NCI-H1048 (cell line): ENCODE results near the gene PHF21A.
"Not testable (repeated sequence)": the region's sequence is repeated elsewhere in the genome, so short reads cannot be mapped to it uniquely, and the experiment has no call there.

Source experiments
- DNase-seq: peaks from one replicate; lab custom pipeline; 2025; lab: John Stamatoyannopoulos, UW

PHF21A gene

DNA sequence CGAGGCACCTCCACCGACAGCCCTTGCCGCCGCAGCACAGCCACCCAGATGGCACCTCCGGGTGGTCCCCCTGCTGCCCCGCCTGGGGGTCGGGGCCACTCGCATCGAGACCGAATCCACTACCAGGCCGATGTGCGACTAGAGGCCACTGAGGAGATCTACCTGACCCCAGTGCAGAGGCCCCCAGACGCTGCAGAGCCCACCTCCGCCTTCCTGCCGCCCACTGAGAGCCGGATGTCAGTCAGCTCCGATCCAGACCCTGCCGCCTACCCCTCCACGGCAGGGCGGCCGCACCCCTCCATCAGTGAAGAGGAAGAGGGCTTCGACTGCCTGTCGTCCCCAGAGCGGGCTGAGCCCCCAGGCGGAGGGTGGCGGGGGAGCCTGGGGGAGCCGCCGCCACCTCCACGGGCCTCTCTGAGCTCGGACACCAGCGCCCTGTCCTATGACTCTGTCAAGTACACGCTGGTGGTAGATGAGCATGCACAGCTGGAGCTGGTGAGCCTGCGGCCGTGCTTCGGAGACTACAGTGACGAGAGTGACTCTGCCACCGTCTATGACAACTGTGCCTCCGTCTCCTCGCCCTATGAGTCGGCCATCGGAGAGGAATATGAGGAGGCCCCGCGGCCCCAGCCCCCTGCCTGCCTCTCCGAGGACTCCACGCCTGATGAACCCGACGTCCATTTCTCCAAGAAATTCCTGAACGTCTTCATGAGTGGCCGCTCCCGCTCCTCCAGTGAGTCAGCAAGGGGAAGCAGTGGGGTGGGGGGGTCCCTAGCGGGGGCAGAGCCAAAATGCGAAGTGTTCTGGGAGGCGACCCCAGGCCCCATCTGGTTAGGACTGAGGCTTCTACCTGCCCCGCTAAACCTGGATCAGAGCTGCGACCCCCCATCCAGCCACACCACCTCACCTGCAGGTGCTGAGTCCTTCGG lies 218.5 kb downstream of the PHF21A start:
- DNase-seq: no peak

DNA sequence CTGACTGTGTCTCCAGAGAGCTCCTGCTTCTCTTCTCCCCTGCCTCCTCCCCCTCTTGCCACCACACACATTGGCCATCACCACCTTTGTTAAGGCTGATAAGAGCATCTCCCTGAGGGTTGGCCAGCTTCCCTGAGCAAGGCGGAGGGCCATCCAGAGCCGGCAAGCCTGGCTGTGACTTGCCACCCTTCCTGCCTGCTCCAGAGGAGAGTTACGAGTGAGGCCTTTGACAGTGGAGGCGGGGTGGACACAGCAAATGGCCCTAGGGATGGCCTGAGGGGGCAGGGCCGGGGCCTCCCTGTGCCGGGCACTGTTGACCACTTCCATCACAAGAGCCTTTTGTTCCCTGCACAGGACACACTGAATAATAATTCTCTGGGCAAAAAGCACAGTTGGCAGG lies 219.6 kb downstream of the PHF21A start:
- DNase-seq: no peak

DNA sequence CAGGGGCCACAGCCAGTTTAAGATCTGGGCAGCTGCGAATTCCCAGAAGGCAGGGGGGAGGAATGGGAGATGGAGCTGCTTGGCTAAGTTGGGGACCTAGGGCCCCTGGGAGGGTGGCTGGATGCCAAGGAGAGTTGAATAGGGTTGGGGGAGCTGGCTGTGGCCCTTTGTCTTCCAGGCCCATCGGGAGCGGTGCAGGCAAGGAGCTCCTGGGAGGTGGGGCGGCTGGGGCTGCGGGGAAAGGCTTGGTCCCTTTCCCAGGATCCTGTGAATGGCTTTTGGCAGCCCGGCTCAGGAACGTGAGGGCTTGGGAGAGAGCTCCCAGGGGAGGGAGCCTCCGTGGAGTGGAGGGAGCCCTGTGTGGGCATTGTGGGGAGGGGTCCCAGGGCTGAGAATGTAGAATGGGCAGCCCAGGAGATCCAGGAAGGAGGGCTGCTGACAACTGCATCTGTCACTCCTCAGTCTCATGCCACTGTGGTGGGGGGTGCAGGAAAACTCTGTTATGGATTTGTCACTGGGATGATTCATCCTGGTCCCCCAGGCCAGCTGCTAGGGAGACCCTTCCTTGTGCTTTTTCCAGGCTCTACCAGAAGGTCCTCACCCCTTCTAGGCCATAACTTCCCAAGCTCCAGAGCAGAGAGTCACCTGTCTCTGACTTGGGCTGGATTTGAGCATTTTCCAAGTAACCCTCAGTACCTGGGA lies 220.2 kb downstream of the PHF21A start:
- no peak for DNase-seq

DNA sequence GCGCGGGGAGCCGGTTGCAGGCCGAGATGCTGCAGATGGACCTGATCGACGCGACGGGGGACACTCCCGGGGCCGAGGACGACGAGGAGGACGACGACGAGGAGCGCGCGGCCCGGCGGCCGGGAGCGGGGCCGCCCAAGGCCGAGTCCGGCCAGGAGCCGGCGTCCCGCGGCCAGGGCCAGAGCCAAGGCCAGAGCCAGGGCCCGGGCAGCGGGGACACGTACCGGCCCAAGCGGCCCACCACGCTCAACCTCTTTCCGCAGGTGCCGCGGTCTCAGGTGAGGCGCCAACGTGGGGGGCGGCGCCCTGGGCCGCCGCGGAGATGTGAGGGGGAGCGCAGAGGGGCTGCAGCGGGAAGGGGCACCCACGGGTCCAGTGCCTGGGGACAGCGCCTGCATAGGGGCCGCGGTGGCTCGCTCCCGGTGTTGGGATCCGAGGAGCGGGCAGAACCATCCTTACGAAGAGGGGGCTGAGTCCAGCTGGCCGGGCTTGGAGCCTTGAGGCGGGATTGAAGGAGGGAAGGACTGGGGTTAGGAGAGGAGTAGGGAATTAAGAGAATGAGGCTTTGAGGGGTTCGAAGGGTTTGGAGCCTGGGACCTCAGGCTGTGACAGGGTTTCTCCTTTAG lies 221.0 kb downstream of the PHF21A start:
- not testable (repeated sequence) for DNase-seq

DNA sequence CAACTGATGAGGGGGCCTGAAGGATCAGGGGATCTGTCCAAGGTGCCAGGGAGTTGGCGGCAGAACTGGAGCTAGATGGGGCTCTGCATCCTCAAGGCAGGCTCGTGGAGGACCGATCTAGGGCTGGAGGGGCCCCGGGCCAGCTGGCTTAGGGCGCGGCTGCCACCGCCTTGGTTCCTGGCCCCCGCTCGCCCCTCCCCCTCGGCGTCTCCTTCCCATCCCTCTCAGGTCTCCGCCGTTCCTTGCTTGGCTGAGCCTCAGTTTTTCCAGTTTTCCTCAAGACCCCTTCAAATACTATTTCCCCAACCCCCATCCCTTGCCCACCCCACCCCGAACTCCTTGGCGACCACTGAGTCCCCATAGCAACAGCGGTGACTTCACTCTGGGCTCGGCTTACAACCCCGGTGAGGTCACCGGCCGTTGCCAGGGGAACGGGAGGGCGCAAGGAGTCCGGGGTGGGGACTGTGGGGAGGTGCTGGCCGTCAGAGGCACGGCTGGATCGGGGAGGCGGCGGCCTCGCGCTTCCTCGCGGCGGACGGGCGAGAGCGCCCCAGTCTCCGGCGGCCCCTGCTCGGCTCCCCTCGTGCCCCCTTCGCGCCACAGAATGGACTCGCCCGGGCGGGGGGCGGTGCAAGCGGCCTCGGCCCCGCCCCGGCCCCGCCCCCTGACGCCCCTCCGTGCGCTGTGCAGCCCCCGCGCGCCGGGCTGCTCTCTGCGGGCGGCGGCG lies 221.6 kb downstream of the PHF21A start:
- peak; percentile 85 for DNase-seq

DNA sequence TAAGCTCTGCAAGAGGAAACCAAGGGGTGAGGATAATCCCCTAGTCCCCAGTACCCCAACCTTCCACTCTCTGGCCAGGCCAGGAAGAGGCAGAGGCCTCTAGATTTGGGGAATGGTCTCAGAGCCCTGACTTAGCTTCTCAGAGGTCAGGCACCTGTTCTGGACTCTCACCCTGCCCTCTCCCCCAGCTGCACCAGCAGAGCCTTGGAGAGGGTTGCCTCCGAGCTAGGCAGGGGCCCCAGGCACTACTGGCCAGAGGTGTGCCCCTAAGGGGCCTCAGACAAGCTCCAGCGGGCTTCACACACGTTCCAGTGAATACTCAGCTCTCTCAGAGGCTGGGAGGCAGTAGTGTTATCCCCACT lies 222.2 kb downstream of the PHF21A start:
- DNase-seq: no peak

DNA sequence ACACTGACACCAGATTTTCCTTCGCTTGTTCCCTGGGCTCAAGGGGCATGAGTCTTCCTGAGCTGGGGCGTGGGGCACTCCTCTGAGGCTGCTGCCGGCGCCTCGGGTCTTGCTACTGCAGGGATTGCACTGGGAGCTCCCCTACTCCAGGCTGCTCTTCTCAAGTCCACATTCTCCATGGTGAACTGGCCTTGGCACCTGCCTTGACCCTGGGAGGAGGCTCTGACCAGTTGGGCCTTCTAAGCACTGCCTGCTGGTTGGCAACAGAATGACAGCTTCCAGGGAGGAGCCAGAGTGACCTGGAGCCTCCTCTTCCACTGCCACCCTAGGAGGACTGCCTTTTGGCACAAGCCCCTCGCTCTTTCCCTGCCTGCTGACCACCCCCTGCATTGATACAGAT lies 223.7 kb downstream of the PHF21A start:
- no peak for DNase-seq

DNA sequence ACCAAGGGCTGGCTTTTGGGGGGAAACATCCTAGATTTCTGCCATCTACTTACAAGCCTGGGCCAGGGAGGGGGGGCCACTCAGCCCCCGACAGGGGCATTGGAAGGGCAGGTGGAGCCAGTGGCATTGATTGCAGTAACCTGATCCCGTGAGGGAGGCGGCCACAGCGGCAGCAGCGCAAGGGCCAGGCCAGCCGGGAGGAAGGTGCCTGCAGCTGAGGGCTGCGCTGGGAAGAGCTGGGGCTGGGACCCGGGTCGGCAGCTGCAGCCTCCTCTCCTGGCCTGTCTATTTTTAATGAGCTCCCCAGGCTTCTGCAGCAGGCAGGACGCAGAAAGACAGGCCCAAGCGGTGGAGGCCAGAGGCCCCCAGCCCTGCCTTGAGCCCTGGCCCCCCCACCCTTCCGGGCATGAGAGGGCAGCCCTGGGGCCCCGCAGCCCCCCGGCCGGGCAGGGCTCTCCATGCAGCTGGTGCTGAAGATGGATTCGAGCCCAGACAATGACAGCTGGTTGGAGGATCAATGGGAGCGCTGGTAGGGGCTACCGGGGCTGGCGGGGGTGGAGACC lies 224.8 kb downstream of the PHF21A start:
- DNase-seq: no peak

DNA sequence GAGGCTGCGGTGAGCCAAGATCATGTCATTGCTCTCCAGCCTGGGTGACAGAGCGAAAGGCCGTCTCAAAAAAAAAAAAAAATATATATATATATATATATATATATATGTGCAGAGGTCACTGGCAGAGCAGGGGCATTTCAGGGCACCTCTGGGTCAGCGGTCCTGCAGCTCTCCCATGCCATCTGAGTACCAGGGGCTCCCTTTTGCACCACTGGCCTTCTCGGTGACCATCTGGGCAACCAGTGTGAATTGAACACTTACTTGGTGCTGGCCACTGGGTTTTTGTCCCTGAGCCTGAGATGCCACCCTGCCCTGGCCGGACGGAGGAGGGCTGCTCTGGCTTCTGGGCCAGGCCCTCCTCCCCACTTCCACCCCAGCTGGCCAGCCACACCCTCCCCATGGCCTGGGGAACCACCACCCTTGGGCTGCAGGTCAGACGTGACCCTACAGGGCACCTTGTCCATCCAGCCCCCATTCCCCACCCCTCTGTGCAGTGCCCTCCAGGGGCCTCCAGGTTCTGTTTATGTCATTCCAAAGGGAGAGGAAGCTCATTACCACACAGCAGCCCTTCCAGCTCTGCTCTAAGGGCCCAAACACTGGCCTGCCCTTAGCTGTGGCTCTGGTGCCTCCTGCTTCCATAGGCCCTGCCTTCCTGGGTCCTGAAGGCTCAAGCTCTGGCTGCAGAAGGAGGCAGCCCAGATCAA lies 225.5 kb downstream of the PHF21A start:
- no peak for DNase-seq

DNA sequence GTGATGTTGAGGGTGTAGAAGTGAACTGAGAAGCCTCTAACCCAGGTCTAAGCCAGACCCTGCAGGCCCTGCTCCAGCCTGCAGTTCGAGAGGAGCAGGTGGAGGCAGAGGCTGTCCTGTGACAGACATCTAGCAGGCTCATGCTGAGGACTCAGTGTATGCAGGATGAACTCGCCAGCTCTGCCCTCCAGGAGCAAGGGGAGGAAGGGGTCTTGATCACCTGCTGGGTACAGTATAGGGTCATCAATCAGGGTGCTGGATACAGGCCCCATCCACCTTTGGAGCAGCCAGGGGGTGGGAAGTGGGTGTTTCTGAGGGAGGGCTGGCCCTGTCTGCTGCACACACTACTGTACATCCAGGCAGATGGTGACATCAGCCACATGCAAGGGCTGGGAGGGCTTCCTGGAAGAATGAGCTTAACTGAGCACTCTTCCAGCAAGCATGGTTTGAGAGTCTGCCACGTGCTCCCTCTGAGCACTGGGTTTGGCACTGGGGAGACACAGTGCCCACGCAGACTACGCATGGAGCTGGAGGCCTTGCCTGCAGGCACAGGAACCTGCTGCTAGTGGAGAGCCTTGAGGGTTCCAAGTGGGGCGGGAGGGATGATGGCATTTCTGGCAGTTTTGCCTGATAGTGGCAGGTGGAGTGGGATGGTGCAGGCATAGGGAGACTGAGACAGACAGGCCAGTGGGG lies 226.6 kb downstream of the PHF21A start:
- DNase-seq: no peak

DNA sequence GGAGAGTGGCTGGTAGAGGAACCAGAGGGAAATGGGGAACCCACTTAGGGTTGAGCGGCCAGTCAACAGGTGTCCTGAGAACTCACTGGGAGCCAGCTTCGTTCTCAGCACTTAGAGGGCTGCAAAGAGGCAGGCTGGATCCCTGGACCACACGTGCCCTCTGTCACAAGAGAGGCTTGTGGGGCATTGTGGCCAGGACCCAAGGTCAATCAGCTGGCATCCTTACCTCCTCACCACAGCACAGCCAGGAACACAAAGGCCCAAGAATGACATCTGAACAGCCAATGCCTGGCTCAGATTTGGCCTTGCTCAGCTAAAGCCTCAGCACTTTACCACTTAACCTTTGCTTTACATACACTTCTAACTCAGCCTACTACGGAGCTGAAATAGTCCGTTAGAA lies 228.4 kb downstream of the PHF21A start:
- DNase-seq: no peak

DNA sequence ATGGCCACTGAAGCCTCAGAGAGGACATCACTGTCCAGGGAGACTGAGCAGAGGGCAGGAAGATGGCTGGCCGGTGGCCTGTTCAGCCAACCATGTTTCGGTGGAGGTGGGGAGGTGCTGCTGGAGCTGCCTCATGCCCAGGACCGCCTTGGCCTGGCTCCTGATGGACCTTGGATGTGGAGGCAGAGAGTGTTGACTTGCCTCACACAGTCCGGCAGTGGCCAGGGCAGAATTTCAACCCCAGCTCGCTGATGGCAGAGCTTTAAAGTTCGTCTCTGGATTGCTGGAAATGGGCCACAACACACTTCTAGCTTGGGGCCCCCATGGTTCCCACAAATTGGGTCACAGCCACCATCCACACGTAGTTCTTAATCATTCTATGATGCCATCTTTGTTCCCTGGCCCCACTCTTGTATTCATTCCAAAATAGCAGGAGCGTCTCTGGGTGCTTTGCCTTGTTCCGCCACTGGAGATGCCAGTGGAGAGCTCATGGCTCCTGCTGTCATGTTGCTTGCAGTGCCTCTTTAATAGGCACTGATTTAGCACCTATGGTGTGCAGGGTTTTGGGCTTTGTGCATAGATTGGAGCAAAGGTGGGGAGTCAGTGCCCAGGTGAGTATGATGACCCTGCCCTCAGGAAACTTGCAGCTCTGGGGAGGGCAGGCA lies 230.2 kb downstream of the PHF21A start:
- no peak for DNase-seq

DNA sequence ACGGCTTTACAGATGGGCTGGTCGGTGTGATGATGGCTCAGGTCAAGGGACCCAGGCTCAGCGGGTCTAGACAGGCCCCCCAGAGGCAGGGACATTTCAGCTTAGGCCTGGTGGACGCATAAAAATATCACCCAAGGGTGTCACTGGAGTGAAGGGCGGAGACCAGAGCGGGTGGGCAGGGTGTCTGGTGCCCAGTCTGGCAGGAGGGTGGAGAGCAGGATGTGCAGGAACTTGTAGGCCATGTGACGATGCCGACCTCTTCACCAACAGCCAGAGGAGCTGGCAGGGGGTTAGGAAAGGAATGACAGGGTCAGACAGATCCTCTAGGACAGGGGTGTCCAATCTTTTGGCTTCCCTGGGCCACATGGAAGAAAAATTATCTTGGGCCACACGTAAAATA lies 231.3 kb downstream of the PHF21A start:
- DNase-seq: no peak

DNA sequence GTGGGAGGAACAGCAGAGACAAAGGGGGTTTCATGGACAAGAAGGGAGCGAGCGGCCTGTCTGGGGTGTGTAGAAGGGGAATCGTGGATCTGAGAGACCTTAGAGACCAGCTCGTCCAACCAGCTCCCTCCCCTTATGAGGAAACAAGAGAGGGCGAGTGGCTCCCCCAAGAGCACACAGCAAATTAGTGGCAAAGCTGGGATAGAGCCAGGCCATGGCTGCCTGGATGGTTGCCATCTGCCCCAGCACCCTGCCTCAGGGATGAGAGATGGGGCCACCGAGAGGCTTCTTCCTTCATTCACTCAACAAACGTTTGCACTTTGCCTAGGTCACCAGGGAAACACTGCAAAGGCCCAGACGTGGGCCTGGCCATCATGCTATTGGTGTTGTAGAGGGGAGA lies 231.7 kb downstream of the PHF21A start:
- no peak for DNase-seq

DNA sequence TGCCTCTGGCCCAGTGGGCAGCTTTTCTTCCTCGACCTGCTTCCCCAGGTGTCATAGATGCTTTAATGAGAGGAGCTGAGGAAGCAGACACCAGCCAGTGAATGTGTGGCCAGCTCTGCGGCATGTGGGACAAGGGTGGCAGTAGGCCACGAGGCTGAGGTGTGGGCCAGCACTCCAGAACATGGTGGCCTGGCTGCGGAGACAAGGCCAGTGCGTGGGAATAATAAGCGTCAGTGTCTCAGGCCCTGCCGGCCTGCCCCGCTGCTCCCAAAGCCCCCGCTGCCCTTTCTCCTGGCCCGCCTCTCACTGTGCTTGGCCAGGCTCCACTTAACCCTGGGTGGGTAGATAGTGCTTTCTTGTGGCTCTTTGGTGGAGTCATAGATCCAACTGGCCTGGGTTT lies 233.7 kb downstream of the PHF21A start:
- no peak for DNase-seq

DNA sequence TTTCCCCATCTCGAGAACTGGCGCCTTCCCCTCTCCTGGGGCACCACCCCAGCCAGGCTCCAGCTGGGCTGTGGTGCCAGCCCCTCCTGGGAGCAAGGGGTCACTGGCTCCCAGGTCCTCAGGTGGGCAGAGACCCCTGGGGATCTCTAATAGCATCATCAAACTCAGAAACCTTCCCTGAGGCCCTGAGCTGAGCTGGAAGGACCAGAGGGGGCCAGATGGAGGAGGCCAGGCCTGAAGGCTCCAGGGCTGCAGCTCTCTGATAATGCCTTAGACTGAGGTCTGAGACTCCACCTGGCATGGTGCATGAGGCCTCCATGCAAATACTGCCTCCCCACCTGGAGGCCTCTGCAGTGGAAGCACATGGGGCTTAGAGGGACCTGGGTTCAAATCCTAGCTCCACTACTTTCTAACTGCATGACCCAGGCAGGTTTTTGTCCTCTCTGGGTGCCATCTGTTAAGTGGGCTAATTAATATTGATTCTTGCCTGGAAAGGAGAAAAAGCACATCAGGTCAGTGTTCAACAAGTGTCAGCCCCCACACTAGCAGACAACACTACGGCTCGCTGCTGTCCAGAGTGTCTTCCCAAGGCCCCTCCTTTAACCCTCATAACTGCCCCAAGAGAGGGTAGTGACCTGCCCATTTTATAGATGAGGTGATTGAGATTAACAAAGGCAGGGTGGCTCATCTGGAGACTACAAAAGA lies 234.3 kb downstream of the PHF21A start:
- no peak for DNase-seq

DNA sequence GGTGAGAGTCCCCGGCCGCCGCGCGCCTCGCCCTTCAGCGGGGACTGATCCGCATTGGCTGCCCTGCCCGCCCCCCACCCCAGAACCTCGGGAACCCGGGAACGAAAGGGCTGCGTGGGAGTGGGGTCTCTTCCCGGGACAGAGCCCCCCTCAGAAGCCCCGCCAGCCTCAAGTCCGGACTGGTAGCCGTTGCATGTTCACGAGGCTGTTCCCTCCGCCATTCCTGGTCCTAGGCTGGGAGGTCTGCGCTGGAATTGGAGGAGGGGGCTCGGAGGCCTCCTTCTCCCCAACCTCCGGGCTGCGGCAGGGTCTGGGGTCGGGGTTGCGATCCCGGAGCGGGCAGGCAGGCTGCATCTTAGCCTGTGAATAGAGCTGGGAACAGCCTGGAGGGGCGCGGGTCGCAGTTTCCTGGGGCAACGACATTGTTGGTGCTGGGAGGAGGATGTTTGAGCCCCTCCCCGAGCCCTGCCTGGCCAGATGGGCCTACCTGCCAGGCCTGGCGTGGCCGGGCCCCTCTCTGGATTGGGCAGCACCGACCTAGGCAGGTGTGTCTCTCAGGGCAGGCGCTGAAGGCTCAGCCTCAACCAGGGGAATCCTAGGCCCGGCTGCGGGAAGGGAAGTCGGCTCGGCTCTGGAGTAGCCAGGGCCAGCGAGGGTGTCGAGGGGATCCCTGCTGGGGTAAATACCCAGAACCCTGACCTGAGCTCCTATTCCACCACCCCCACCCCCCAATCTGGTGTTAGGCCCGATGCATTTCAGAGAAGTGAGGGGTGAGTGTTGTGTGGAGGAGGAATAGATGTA lies 235.1 kb downstream of the PHF21A start:
- no peak for DNase-seq

DNA sequence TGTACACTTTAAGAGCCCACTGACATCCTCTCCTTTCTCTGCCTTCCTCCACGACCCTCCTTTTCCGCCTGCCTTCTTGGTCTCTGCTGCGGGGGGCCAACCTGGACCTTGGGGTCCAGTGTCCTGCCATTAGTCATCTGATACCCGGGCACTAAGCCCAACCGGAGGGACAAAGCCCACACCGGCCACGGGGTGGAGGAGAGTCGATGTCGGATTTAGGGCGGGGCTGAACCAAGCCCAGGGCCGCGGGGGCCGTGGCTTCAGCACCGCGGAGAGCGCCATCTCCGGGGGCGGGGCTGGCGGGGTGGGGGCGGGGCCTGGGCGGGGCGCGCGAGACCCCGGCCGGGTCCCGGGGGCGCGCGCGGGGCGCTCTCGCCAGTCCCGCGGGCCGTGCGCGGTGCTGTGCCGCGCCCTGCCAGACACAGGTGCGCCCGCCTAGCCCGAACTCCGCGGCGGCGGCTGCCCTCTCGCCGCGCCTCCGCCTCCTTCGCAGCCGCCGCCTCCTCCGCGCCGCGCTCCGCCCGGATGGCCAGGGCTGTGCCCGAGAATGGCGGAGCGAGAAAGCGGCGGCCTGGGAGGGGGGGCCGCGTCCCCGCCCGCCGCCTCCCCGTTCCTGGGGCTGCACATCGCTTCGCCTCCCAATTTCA lies 235.9 kb downstream of the PHF21A start, which contains the start of gene MAPK8IP1:
MAPK8IP1 (plus strand) TSS at position 378 of the 647 bp plus-strand sequence; CDS start at position 548, 170 bp downstream.
- DNase-seq: peak; percentile 46
